Endodermal cell (in vitro differentiated cells): ENCODE data around the gene MAP2K5. TPM values are rescaled to one million over a fixed set of nuclear protein-coding genes. Genes with fewer than 3 reads are reported as not detected.

Experiments
- DNase-seq: peaks from one replicate; pipeline ENCODE4 v3.0.0-alpha.2; 2017
- H3K27ac ChIP-seq: 2 replicates; pipeline ENCODE4 v1.5.1; 2013; ENCODE audit warnings: mild to moderate bottlenecking, low read depth, low read length, moderate library complexity
- H3K27me3 ChIP-seq: 2 replicates; pipeline ENCODE4 v1.6.1; 2013; ENCODE audit warnings: mild to moderate bottlenecking, low read length, moderate library complexity; ENCODE audit not compliant: insufficient read depth, control insufficient read depth, poor library complexity, severe bottlenecking
- H3K36me3 ChIP-seq: 2 replicates; pipeline ENCODE4 v1.7.0; 2013; ENCODE audit warnings: mild to moderate bottlenecking, low read length, moderate library complexity; ENCODE audit not compliant: control insufficient read depth, insufficient read depth
- H3K4me1 ChIP-seq: one replicate; pipeline ENCODE4 v1.7.0; 2013; ENCODE audit warnings: low read length; ENCODE audit not compliant: control insufficient read depth, insufficient read depth
- H3K4me3 ChIP-seq: 2 replicates; pipeline ENCODE4 v1.5.1; 2013; ENCODE audit warnings: mild to moderate bottlenecking, low read length, moderate library complexity
- H3K9ac ChIP-seq: 2 replicates; pipeline ENCODE4 v1.6.1; 2013; ENCODE audit warnings: mild to moderate bottlenecking, low read length, moderate library complexity; ENCODE audit not compliant: poor library complexity, severe bottlenecking; ENCODE audit errors: extremely low read depth
- H3K9me3 ChIP-seq: 2 replicates; pipeline ENCODE4 v1.6.1; 2013; ENCODE audit warnings: mild to moderate bottlenecking, low read length, moderate library complexity; ENCODE audit not compliant: control insufficient read depth
- H3K27ac Mint-ChIP-seq: 2 replicates; pipeline ENCODE4 v1.8.0; 2020; ENCODE audit warnings: mixed read lengths
- H3K27me3 Mint-ChIP-seq: 2 replicates; pipeline ENCODE4 v1.8.0; 2021; ENCODE audit warnings: mild to moderate bottlenecking, mixed read lengths; ENCODE audit not compliant: insufficient read depth
- H3K36me3 Mint-ChIP-seq: 2 replicates; pipeline ENCODE4 v1.8.0; 2020; ENCODE audit warnings: low read depth, mixed read lengths
- H3K4me1 Mint-ChIP-seq: 2 replicates; pipeline ENCODE4 v1.8.0; 2020; ENCODE audit warnings: mixed read lengths
- H3K4me3 Mint-ChIP-seq: 2 replicates; pipeline ENCODE4 v1.8.0; 2020; ENCODE audit warnings: mild to moderate bottlenecking, moderate library complexity, mixed read lengths
- H3K9me3 Mint-ChIP-seq: 2 replicates; pipeline ENCODE4 v1.8.0; 2020; ENCODE audit warnings: mild to moderate bottlenecking, mixed read lengths
- WGBS, 2 experiments: methylation state at CpG; one replicate each; pipeline versions ENCODE4 v1.1.5 to v1.1.7; 2013; ENCODE audit warnings: missing lambda C conversion rate in 2 of 2, mixed read lengths in 1 of 2; ENCODE audit not compliant: insufficient coverage in 1 of 2, insufficient read length in 1 of 2; 5-methylcytosine and 5-hydroxymethylcytosine counted together
- total RNA-seq, 2 donors: library from RNA; stranded (reverse); fragmentation: NEBNext Ultra II Directional in 1 of 2; extraction: Animal tissue kit (Norgen Biotek cat#: 25700) in 1 of 2; gene quantifications; 2 replicates in 1 of 2; 3 replicates in 1 of 2; pipeline ENCODE4 v1.2.1, GENCODE V29; 2021
- TF ChIP-seq, protein P1 (sequence below): fragments of 200-600 bp; sonication (generic); conservative IDR thresholded peaks from 2 replicates; pipeline ENCODE4 v1.5.0; 2021; ENCODE audit warnings: antibody characterized with exemption, mild to moderate bottlenecking

MAP2K5 gene
- total RNA-seq, 2 donors from 2014 or later = 17.1 to 26.7 TPM

DNA sequence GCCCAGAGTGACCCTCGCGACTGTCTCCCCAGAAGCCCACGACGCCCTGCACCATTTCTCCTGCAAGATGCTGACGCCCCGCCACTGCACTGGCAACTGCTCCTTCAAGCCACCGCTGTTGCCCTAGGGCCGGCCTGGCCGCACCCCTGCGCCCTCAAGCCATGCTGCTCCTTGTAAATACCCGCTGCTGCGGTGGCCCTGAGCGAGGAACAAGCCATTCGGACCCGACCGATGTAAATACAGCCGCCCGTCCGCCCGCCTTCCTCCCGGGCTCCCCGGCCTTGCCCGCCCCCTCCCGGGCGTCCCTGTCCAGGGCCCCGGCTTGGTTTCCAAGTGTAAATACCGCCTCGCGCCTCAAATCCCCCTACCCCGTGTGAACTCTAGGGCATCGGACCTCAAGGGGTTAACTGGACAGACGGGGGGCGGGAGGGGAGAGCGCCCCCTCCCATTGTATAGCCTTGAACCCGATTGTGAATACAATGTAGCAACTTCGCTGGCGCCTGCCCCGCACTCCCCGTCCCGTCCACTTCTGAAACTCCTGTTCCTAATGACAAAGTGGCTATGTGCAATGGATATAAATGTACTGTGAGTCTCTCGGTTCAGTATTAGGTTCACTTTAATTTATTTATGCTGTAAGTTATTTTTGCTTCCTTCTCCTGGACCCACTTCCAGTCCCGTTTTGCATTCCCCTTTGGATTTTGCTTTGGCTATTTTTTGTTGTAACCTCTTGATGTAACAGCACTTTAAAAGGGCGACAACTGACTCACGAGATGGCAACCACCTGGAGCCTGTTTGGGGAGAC, 291.4 kb downstream of the MAP2K5 start:
- H3K4me1 Mint-ChIP-seq = peaks cover 28% of the 10 kb centered on the region
- DNase-seq = peak; percentile 87

DNA sequence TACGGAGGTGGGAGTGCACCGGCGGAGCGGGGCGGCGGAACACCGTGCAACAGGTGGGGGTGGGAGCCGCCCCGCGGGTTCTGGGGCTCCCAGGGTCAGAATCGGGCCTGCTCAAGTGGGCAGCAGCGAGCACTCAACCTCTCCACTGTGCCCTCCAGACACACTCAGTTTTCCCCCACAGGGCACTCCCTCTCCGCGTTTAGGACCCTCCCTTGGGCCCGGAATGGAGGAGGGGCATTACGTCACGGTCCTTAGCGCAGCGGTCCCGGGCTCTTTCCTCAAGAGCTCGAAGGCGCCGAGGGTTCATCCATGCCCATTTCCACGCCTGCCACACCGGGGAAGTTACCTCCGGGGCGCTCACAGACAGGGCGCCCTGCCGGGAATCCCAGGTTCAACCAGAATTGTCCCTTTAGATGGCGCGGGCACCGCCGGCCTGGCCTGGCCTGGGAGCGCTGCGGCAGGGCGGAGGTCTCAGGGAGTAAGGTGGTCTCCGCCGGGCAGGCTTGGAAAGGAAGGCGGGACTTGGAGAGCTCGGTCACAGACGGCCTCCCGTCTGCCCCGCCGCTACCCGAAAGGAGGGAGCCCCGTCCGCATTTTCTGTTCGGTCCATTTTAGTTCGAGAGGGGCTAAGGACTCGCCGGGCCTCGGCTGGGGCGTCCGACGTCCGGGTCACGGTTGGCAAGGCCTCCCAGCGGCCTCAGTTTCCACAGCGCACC, 292.2 kb downstream of the MAP2K5 start:
- Mint-ChIP-seq H3K4me3 (peak overlapping the region; percentile 39), H3K27ac (no peak overlapping the region), H3K36me3 (no peaks in the 10 kb centered on the region), H3K4me1 (peaks cover 28% of the 10 kb centered on the region), H3K27me3 (peaks cover 93% of the 10 kb centered on the region), H3K9me3 (no peaks in the 10 kb centered on the region)
- H3K9me3 ChIP-seq = no peaks in the 10 kb centered on the region
- 2% methylated on average over 15 to 59 of the region's 59 CpGs for WGBS, 2 experiments
- H3K36me3 ChIP-seq = no peaks in the 10 kb centered on the region
- no peak overlapping the region for H3K27ac ChIP-seq
- H3K9ac ChIP-seq = no peak overlapping the region
- DNase-seq = peak; percentile 80
- H3K4me1 ChIP-seq = no peaks in the 10 kb centered on the region
- peaks cover 98% of the 10 kb centered on the region for H3K27me3 ChIP-seq
- TF ChIP-seq, protein P1, sequence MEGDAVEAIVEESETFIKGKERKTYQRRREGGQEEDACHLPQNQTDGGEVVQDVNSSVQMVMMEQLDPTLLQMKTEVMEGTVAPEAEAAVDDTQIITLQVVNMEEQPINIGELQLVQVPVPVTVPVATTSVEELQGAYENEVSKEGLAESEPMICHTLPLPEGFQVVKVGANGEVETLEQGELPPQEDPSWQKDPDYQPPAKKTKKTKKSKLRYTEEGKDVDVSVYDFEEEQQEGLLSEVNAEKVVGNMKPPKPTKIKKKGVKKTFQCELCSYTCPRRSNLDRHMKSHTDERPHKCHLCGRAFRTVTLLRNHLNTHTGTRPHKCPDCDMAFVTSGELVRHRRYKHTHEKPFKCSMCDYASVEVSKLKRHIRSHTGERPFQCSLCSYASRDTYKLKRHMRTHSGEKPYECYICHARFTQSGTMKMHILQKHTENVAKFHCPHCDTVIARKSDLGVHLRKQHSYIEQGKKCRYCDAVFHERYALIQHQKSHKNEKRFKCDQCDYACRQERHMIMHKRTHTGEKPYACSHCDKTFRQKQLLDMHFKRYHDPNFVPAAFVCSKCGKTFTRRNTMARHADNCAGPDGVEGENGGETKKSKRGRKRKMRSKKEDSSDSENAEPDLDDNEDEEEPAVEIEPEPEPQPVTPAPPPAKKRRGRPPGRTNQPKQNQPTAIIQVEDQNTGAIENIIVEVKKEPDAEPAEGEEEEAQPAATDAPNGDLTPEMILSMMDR = no peak
- H3K4me3 ChIP-seq = peak overlapping the region; percentile 71

More for the DNA sequence above, 291.4 kb downstream of the MAP2K5 start:
- Histone ChIP-seq H3K36me3 (no peaks in the 10 kb centered on the region), H3K9me3 (no peaks in the 10 kb centered on the region), H3K27ac (no peak overlapping the region), H3K4me3 (peak overlapping the region; percentile 56), H3K27me3 (peaks cover 100% of the 10 kb centered on the region), H3K9ac (no peak overlapping the region), H3K4me1 (no peaks in the 10 kb centered on the region)
- H3K9me3 Mint-ChIP-seq = no peaks in the 10 kb centered on the region
- peak overlapping the region; percentile 39 for H3K4me3 Mint-ChIP-seq
- TF ChIP-seq, protein P1 = peak; percentile 73
- 1 to 2% methylated on average over 30 to 44 of the region's 44 CpGs for WGBS, 2 experiments
- H3K27me3 Mint-ChIP-seq = peaks cover 100% of the 10 kb centered on the region
- H3K27ac Mint-ChIP-seq = no peak overlapping the region
- H3K36me3 Mint-ChIP-seq = no peaks in the 10 kb centered on the region

DNA sequence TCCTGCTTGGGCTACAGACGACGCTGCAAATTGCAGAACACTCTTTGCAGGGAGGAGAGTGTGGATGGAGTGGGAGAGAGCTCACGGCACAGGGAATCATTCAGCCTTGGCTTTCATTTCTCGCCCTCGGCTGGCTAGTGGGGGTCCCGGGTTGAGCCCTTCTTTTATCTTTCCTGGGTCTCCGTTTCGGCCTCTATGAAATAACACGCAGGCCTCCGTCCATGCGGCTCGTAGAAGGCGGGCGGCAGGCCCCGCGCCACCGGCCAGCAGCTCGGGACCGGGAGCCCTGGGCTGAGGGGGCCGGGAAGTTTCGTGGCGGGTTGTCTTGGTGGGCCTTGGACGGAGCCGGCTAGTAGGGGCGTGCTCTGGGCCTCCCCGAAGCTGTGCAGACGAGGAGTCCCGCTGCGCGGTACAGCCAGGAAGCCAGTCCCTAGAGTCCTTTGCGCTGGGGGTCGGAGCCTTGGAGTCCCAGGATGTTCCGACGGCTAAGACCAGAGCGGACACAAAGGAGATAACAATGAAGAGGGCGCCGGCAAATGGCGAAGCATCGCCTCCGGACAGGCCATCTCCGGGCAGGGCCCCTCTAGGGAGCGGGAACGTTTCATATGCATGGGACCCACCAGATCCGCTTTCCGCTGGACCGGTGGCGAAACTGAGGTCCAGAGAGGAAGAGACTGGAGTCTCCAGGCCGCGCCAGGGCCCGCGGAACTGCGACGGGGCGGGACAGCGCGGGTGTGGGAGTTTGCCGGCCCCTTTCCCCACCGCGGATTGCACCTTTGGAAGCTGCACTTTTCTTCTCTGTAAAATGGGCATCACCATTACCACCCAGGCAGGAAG, 293.0 kb downstream of the MAP2K5 start:
- H3K4me3 Mint-ChIP-seq = peak overlapping the region; percentile 39

More for the DNA sequence above, 293.0 kb downstream of the MAP2K5 start:
- peaks cover 85% of the 10 kb centered on the region for H3K27me3 Mint-ChIP-seq
- H3K9me3 Mint-ChIP-seq = no peaks in the 10 kb centered on the region
- no peak overlapping the region for H3K27ac Mint-ChIP-seq
- Histone ChIP-seq H3K27ac (no peak overlapping the region), H3K4me1 (no peaks in the 10 kb centered on the region), H3K27me3 (peaks cover 90% of the 10 kb centered on the region), H3K9me3 (no peaks in the 10 kb centered on the region), H3K4me3 (peak overlapping the region; percentile 71), H3K36me3 (no peaks in the 10 kb centered on the region), H3K9ac (no peak overlapping the region)
- TF ChIP-seq, protein P1 = no peak
- no peaks in the 10 kb centered on the region for H3K36me3 Mint-ChIP-seq
- DNase-seq = peak; percentile 82
- peaks cover 24% of the 10 kb centered on the region for H3K4me1 Mint-ChIP-seq
- 4% methylated on average over 43 to 59 of the region's 59 CpGs for WGBS, 2 experiments
